Stimulated activated CD4-positive, alpha-beta T cell treated with anti-CD3 and anti-CD28 coated beads, Interleukin-12 subunit alpha, Interleukin-12 subunit beta, amount 100 ng/mL, for 24 hours (primary cell): ENCODE results near the gene MAU2.
A peak's percentile ranks its signal among the peaks of the same experiment; 100 is the strongest.
"Not testable (repeated sequence)": the region's sequence is repeated elsewhere in the genome, so short reads cannot be mapped to it uniquely, and the experiment has no call there.

Experiments
- DNase-seq, 2 experiments: peaks; one replicate each; pipeline ENCODE4 v3.0.0-alpha.2; 2020; ENCODE audit warnings: low read depth in 2 of 2

MAU2 gene

GRCh38 chr19:19384486-19384885 is 63.9 kb downstream of the MAU2 start:
- no peak for DNase-seq

DNA sequence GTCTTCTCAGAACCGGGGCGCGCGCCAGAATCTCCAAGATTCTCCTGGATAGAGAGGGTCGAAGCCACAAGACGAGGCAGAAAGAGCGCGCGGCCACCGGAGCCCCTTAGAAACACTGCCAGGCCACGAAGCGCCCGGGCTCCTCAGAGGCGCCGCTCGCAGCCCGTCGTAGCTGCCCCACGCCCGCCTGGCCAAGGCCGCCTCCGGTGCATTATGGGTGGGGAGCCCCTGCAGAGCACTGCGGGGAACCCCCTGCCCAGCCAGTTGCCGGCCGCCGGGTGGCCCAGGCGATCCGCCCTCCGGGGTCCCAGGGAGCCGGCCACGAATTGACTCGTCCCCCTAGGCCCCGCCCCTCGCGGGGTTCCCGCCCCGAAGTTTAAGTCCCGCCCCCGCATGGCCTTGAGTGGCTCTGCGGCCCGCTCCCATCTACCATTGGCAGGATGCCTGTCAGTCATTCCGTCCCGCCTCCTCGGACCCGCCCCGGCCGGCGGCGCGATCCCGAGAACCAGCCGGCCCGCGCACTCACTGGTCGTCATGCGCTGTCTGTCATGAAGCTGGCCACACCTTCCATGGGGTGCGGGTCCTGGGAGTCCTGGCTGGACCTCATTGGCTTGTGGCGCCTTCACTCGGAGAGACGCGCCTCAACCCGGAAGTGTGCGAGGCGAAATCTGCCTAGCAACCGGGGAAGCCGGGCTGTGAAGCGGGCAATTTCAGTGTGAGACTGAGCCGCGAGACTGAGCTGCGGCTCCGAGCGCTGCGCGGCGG is 64.7 kb downstream of the MAU2 start:
- DNase-seq: peak; percentile 99 to 100

DNA sequence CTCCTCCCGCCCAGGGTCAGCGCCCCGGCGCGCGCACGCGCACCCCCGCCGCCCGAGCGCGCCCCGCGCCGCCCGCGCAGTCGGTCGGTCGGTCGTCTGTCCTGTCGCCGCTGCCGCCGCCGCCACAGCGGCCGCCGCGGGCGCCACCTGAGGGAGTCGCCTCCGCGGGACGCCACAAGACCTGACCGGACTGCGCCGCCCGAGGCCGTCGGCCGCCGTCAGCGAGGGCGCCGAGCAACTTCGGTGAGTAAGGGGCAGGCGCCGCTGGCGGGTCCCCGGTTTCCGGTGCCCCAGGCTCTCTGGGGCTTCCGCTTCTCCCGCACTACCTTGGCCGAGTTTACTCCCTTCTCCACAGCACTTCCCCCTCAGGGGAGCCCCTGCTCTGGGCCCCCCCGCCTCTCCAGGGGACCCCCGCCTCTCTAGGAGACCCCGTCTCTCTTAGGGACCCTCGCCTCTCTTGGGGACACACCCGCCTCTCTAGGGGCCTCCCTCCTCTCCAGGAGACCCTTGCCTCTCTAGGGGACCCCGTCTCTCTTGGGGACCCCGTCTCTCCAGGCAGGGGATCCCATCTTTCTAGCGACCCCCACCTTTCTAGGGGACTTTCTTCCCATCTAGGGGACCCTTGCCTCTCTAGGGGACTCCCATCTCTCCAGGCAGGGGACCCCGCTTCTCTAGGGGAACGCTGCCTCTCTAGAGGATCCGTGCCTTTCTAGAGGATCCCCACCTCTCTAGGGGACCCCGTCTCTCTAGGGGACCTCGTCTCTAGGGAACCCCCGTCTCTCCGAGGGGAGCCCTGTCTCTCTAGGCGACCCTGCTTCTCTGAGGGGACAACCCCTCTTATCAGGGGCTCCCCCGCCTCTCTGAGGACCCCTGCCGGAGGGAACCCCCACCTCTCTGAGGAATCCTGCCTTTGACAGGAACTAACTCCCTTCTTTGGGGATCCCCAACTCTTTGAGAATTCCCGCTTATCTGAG is 65.6 kb downstream of the MAU2 start:
- peak in 1 of 2 experiments; percentile 40 for DNase-seq

- DNase-seq: no peak
Measured at GRCh38 chr19:19387108-19387507, 66.5 kb downstream of the MAU2 start.

- no peak for DNase-seq
Measured at GRCh38 chr19:19388568-19389555, 68.2 kb downstream of the MAU2 start.

DNA sequence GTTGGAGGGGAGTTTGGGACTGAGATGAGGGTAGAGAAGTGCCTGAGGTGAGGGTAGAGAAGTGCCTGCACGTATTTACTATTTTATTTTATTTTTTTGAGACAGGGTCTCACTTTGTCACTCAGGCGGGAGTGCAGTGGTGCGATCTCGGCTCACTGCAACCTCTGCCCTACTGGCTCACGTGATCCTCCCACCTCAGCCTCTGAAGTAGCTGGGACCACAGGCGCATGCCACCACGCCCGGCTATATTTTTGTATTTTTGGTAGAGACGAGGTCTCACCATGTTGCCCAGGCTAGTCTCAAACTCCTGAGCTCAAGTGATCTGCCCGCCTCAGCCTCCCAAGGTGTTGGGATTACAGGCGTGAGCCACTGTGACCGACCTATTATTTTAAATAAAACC is 69.1 kb downstream of the MAU2 start:
- DNase-seq: not testable (repeated sequence)

DNA sequence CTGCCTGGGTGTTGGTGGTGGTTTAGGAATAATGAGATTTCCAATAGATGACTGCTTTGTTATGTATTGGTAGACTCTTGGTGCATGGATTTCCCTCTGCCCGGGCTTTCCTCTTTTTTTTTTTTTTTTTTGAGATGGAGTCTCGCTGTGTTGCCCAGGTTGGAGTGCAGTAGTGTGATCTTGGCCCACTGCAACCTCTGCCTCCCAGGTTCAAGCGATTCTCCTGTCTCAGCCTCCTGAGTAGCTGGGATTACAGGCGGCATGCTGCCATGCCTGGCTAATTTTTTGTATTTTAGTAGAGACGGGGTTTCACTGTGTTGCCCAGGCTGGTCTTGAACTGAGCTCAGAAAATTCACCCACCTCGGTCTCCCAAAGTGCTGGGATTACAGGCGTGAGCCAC is 73.7 kb downstream of the MAU2 start:
- not testable (repeated sequence) for DNase-seq

DNA sequence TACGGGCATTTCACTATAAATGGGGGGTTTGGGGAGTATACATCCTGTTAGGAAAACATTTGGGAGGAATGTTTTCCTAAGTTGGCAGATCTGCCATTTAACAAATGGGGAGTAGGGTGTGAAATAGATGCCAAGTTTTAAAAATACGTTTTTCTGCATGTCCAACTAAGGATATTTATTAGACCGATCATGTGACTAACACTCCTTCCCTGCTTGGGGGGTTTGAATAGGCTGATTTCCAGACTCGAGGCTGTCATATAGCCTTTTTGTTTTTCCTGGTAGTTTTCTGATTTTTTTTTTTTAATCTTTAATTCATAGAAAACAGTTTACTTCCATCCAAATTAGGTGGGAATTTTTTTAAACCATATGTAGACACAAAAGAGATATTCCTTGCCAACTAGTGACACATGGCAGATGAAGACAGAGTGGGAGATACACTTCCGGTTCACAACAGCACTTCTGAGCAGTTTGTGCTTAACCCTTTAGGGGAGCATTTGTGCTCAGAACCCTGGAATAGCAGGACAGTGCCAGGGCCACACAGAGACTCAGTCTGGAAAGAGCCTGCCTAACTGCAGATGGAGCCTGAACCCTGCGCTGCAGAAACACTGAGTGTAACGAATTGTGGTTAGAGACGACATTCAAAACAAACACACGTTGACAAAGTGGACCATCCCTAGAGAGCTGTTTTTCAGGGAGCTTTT is 79.3 kb downstream of the MAU2 start:
- DNase-seq: no peak

DNA sequence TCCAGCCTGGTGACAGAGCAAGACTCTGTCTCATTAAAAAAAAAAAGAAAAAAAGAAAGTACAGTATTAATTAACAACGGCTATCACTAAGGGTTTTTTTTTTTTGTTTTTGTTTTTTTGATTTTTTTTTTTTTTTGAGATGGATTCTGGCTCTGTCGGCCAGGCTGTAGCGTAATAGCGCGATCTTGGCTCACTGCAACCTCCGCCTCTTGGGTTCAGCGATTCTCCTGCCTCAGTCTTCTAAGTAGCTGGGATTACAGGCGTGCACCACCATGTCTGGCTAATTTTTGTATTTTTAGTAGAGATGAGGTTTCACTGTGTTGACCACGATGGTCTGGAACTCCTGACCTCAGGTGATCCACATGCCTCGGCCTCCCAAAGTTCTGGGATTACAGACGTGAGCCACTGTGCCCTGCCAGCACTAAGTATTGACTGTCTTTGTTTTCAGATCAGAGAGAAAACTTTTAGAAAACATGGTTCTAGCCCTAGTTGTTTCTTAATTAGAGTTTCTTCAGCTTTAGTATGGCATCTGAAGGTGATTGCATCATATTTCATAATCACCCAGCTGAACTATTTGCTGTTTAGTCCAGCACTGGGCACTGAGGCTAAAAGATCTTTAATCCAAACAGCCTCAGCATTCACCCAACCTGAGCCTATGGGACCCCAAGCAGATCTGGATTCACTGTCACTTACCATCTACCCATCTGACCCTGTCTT is 82.2 kb downstream of the MAU2 start:
- no peak for DNase-seq

- DNase-seq: no peak
Measured at GRCh38 chr19:19403373-19403901, 82.8 kb downstream of the MAU2 start.

DNA sequence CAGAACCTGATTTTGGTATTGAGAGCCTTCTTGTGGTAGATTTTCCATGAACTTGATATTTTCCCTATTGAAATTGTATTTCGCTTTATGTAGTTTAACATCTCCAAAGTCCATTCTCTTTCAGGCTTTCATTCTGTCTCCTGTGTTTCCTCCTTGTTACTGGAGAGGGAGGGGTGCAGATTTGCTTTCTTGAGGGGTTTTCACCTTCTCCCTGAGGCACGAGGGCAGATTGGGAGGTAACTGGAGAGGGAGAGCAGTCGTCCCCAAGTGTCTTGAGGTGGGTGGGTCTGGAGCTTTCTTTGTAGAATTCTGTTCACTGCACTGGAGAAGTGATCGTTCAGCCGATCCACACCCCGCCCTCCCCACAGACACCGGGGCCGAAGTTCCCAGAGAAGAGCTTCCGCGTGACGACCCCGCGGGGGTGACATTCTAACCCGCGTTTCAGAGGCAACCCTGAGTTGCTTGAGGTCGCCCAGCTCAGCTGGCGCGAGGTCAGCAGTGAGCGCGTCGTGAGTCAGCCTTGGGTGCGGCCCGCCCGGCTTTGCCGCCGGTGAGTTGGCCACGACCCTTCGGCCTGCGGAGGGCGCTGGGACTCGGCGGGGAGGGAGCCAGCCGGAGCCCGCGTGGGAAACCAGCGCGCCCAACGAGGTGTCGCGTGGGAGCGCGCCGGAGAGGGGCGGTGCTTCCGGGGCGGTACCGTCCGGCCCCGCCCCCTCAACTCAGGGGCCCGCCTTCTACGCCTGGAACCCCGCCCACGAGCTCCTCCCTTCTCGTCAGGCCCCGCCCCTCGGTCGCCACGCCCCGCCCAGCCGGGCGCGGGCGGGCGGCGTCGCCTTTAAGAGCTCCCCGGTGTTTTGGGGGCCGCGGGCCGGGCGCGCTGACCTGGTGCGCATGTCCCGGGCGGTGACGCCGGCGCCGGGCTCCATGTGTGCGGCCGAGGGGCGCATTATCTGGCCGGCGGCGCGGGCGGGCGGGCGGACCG is 84.5 kb downstream of the MAU2 start, which contains the start of gene GATAD2A:
TSS of gene GATAD2A (plus strand) at position 797 of the 982 bp plus-strand sequence. CDS start 59,671 bp downstream, outside the sequence.
- DNase-seq: peak; percentile 81 to 83

- peak in 1 of 2 experiments; percentile 41 for DNase-seq
Measured at GRCh38 chr19:19405971-19406877, 85.6 kb downstream of the MAU2 start.

- peak in 1 of 2 experiments; percentile 48 for DNase-seq
Measured at GRCh38 chr19:19406878-19407632, 86.4 kb downstream of the MAU2 start.

DNA sequence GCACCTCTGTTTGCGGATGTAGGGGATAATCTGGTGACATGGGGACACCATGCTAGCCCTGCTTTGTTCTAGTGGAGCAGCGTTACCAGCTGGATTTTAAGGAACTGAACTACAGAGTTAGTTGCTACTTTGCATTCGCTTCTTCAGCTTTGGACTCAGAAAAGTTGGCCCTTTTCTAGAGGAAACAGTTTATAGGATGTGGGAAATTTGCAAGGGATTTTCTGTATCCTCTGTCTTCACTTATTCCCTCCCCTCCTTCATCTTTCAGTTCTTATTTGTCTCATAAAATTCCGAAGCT is 87.0 kb downstream of the MAU2 start:
- no peak for DNase-seq
